Hepatocyte (in vitro differentiated cells): Measurements from ENCODE around the gene RARG. TPM values are rescaled to one million over a fixed set of nuclear protein-coding genes. Genes with fewer than 3 reads are reported as not detected.

ENCODE experiments used
- DNase-seq: peaks from one replicate; pipeline ENCODE4 v3.0.0-alpha.2; 2016; ENCODE audit warnings: low spot score
- H2AFZ ChIP-seq: fragments of 200-600 bp; sonication (generic); 2 replicates; pipeline ENCODE4 v1.6.0; 2016; ENCODE audit warnings: antibody characterized with exemption, mild to moderate bottlenecking
- H3K27ac ChIP-seq: fragments of 200-600 bp; sonication (generic); 2 replicates; pipeline ENCODE4 v1.5.1; 2016; ENCODE audit warnings: mild to moderate bottlenecking
- H3K27me3 ChIP-seq: fragments of 200-600 bp; sonication (generic); 2 replicates; pipeline ENCODE4 v1.6.1; 2016
- H3K36me3 ChIP-seq: fragments of 200-600 bp; sonication (generic); replicated peaks from 2 replicates; pipeline ENCODE4 v1.5.1; 2016; ENCODE audit warnings: low read depth; ENCODE audit not compliant: insufficient read depth
- H3K4me1 ChIP-seq: fragments of 200-600 bp; sonication (generic); 2 replicates; pipeline ENCODE4 v1.5.1; 2016; ENCODE audit warnings: mild to moderate bottlenecking, moderate library complexity; ENCODE audit not compliant: insufficient read depth
- H3K4me2 ChIP-seq: fragments of 200-600 bp; sonication (generic); 2 replicates; pipeline ENCODE4 v1.6.0; 2016
- H3K4me3 ChIP-seq: fragments of 200-600 bp; sonication (generic); 2 replicates; pipeline ENCODE4 v1.5.1; 2016; ENCODE audit warnings: mild to moderate bottlenecking
- H3K79me2 ChIP-seq: fragments of 200-600 bp; sonication (generic); 2 replicates; pipeline ENCODE4 v1.6.0; 2017; ENCODE audit warnings: mild to moderate bottlenecking
- H3K9me2 ChIP-seq: fragments of 200-600 bp; sonication (generic); replicated peaks from 2 replicates; pipeline ENCODE4 v1.6.0; 2017; ENCODE audit warnings: mild to moderate bottlenecking; ENCODE audit not compliant: insufficient read depth
- H3K9me3 ChIP-seq: fragments of 200-600 bp; sonication (generic); 2 replicates; pipeline ENCODE4 v1.5.1; 2016; ENCODE audit warnings: low read depth, mild to moderate bottlenecking
- H4K20me1 ChIP-seq: fragments of 200-600 bp; sonication (generic); 2 replicates; pipeline ENCODE4 v1.6.0; 2016; ENCODE audit warnings: mild to moderate bottlenecking; ENCODE audit not compliant: insufficient read depth, poor library complexity, severe bottlenecking
- CTCF ChIP-seq: fragments of 200-600 bp; sonication (generic); IDR thresholded peaks from 2 replicates; pipeline ENCODE4 v1.5.1; 2016; ENCODE audit warnings: antibody characterized with exemption, mild to moderate bottlenecking; ENCODE audit not compliant: poor library complexity
- EZH2 ChIP-seq: fragments of 200-600 bp; sonication (generic); IDR thresholded peaks from 2 replicates; pipeline ENCODE4 v1.6.1; 2016; ENCODE audit warnings: antibody characterized with exemption, mild to moderate bottlenecking, borderline replicate concordance
- EZH2phosphoT487 ChIP-seq: fragments of 200-600 bp; sonication (generic); IDR thresholded peaks from one replicate; pipeline ENCODE4 v1.6.1; 2018; ENCODE audit warnings: antibody characterized with exemption, mild to moderate bottlenecking, low read depth, moderate library complexity; ENCODE audit not compliant: unreplicated experiment, severe bottlenecking
- WGBS: methylation state at CpG from one replicate; pipeline ENCODE4 v1.1.6; 2016; ENCODE audit warnings: low lambda C conversion rate; ENCODE audit errors: missing lambda C conversion rate; 5-methylcytosine and 5-hydroxymethylcytosine counted together
- polyA plus RNA-seq: library from polyadenylated mRNA; unstranded; fragments of >200 nt; fragmentation: Nextera tagmentation; extraction: Ambion mirVana; gene quantifications from 2 replicates; pipeline ENCODE4 v1.2.1, GENCODE V29; 2016
- total RNA-seq: library from RNA; depleted of rRNA; stranded (reverse); fragments of >200 nt; gene quantifications from 2 replicates; pipeline ENCODE4 v1.2.3, GENCODE V29; 2014

The RARG gene
- total and polyA plus RNA-seq, 2 experiments from 2014 or later: 20.9 to 28.1 TPM

DNA sequence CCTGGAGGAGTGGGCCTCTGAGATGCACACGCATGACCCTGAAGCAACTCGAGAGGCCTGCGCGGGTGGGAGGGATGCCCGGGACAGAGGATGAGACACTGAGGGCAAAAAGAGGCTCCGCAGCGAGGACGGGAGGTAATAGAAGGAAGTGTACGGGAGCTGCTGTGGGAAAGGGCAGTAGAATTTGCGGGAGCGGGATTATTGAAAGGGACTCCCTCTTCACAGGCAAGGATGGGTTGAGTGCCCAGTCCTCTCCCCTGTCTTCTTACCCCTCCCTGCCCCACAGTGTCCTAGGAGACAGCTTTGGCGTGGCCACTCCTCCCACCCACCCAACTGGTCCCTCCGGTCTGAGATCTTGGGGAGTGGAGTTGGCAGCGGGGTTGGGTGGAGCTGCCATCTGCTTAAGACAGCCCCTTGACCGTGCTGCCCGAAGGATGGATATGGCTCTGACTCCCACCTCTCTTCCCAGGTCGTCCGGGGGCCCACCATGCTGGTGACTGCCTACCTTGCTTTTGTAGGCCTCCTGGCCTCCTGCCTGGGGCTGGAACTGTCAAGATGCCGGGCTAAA, 20.4 kb upstream of the RARG start:
- Histone ChIP-seq H3K36me3 (no peaks in the 10 kb centered on the region), H3K4me3 (peak overlapping the region; percentile 91), H2AFZ (peak overlapping the region; percentile 96), H3K4me2 (peak overlapping the region; percentile 99), H3K4me1 (peaks cover 20% of the 10 kb centered on the region), H4K20me1 (no peaks in the 10 kb centered on the region), H3K9me2 (no peaks in the 10 kb centered on the region), H3K79me2 (peaks cover 29% of the 10 kb centered on the region), H3K27me3 (no peaks in the 10 kb centered on the region), H3K9me3 (no peaks in the 10 kb centered on the region), H3K27ac (peak overlapping the region; percentile 99)
- 19% methylated on average over 17 of the region's 19 CpGs for WGBS
- peak; percentile 42 for DNase-seq
- TF ChIP-seq CTCF (no peak), EZH2 (no peak), EZH2phosphoT487 (no peak)

GRCh38 chr12:53251477-53252348, 19.7 kb upstream of the RARG start:
- 1% methylated on average over 18 of the region's 51 CpGs for WGBS
- H4K20me1 ChIP-seq: no peaks in the 10 kb centered on the region
- no peaks in the 10 kb centered on the region for H3K27me3 ChIP-seq
- H3K4me2 ChIP-seq: peak overlapping the region; percentile 99
- H2AFZ ChIP-seq: peak overlapping the region; percentile 96
- H3K9me3 ChIP-seq: no peaks in the 10 kb centered on the region
- no peaks in the 10 kb centered on the region for H3K36me3 ChIP-seq
- H3K4me1 ChIP-seq: peaks cover 20% of the 10 kb centered on the region
- H3K9me2 ChIP-seq: no peaks in the 10 kb centered on the region
- peaks cover 29% of the 10 kb centered on the region for H3K79me2 ChIP-seq
- peak; percentile 92 for DNase-seq
- H3K4me3 ChIP-seq: peak overlapping the region; percentile 91
- TF ChIP-seq CTCF: peak; percentile 59
- no peak for TF ChIP-seq EZH2phosphoT487
- peak overlapping the region; percentile 99 for H3K27ac ChIP-seq

DNA sequence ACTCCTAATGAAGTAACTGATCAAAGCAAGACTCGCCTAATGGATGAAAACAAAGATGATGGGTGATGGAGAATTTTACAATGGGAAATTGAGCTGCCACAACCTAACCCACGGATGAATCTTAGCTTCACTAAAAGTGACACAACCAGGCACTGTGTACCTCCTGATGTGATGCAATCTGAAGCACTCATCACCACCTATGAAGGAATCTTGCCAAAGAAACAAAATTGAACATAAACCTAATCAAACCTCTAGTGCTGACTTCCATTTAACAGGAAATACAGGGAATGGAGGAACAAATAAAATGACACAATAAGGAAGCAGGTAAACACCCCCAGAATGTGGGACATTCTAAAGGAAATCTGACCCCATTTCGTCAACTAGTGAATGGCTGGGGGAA, 13.3 kb upstream of the RARG start:
- H3K4me3 ChIP-seq: no peak overlapping the region
- no peaks in the 10 kb centered on the region for H3K79me2 ChIP-seq
- no peaks in the 10 kb centered on the region for H3K9me2 ChIP-seq
- no peaks in the 10 kb centered on the region for H3K4me1 ChIP-seq
- no peaks in the 10 kb centered on the region for H3K27me3 ChIP-seq
- H3K27ac ChIP-seq: no peak overlapping the region
- TF ChIP-seq EZH2: no peak
- TF ChIP-seq EZH2phosphoT487: no peak
- TF ChIP-seq CTCF: no peak
- H4K20me1 ChIP-seq: no peaks in the 10 kb centered on the region
- no peak for DNase-seq
- 87% methylated on average over 3 of the region's 3 CpGs for WGBS
- no peak overlapping the region for H3K4me2 ChIP-seq
- no peaks in the 10 kb centered on the region for H3K36me3 ChIP-seq
- no peaks in the 10 kb centered on the region for H3K9me3 ChIP-seq
- no peak overlapping the region for H2AFZ ChIP-seq
